H1 (cell line): ENCODE results near the gene ANXA7. TPM values are rescaled to one million over a fixed set of nuclear protein-coding genes. Genes with fewer than 3 reads are reported as not detected.

ENCODE experiments used
- CTCF ChIA-PET: fragments of 300-600 bp; sonication (Branson Sonifier 250); formaldehyde crosslinking; loops from one replicate; lab custom pipeline; 2021; ENCODE audit not compliant: partially characterized antibody; lab: Charles Lee
- POLR2A ChIA-PET: fragments of 300-600 bp; sonication (Branson Sonifier 250); formaldehyde crosslinking; loops from one replicate; lab custom pipeline; 2021; ENCODE audit warnings: inconsistent platforms; ENCODE audit not compliant: partially characterized antibody; lab: Charles Lee
- DNase-seq, 2 experiments: peaks; one replicate each; pipeline versions ENCODE4 v3.0.0 to v3.0.0-alpha.2; 2010 to 2022; ENCODE audit warnings: low spot score in 2 of 2, low read depth in 1 of 2, mixed read lengths in 1 of 2
- FAIRE-seq: peaks from 2 replicates; lab custom pipeline; 2011; peaks lifted over from hg19 to GRCh38; lab: Jason Lieb, UNC
- H2AFZ ChIP-seq: 2 replicates; pipeline ENCODE4 v1.8.1; 2012; ENCODE audit warnings: low read length, inconsistent platforms
- H2AK5ac ChIP-seq: 2 replicates; pipeline ENCODE4 v1.6.1; 2013; ENCODE audit warnings: low read depth, low read length
- H2BK120ac ChIP-seq: replicated peaks from 2 replicates; pipeline ENCODE3; 2013; ENCODE audit warnings: low read depth, low read length, inconsistent platforms
- H2BK12ac ChIP-seq: 2 replicates; pipeline ENCODE4 v1.6.1; 2013; ENCODE audit warnings: low read depth, low read length
- H2BK15ac ChIP-seq: 2 replicates; pipeline ENCODE4 v1.6.1; 2013; ENCODE audit warnings: low read length
- H2BK20ac ChIP-seq: 2 replicates; pipeline ENCODE4 v1.6.1; 2013; ENCODE audit warnings: low read length
- H2BK5ac ChIP-seq: 2 replicates; pipeline ENCODE4 v1.6.1; 2013; ENCODE audit warnings: low read depth, low read length
- H3K14ac ChIP-seq: 2 replicates; pipeline ENCODE4 v1.6.1; 2013; ENCODE audit warnings: inconsistent platforms; ENCODE audit not compliant: insufficient read length
- H3K18ac ChIP-seq: 2 replicates; pipeline ENCODE4 v1.6.1; 2013; ENCODE audit warnings: low read length; ENCODE audit errors: extremely low read depth
- H3K23ac ChIP-seq: 2 replicates; pipeline ENCODE4 v1.6.1; 2013; ENCODE audit warnings: inconsistent platforms; ENCODE audit not compliant: insufficient read length
- H3K23me2 ChIP-seq: 2 replicates; pipeline ENCODE4 v1.6.1; 2013; ENCODE audit warnings: low read depth, low read length
- H3K27ac ChIP-seq: 2 replicates; pipeline ENCODE4 v1.6.1; 2011; ENCODE audit warnings: low read depth, low read length, inconsistent platforms
- H3K27me3 ChIP-seq, 4 experiments: replicated peaks in 1 of 4; 1 replicate in 1 of 4; 2 replicates in 3 of 4; pipeline versions ENCODE4 v1.6.1 to v1.8.1; 2011 to 2013; ENCODE audit warnings: low read length in 3 of 4, mild to moderate bottlenecking in 3 of 4, inconsistent platforms in 2 of 4, mixed read lengths in 2 of 4, moderate library complexity in 1 of 4; ENCODE audit not compliant: control insufficient read depth in 3 of 4, insufficient read depth in 3 of 4; ENCODE audit errors: extremely low read depth in 1 of 4
- H3K36me3 ChIP-seq, 4 experiments: 2 replicates each; pipeline versions ENCODE4 v1.6.1 to v1.8.1; 2011 to 2013; ENCODE audit warnings: mild to moderate bottlenecking in 4 of 4, low read length in 3 of 4, moderate library complexity in 2 of 4, control low read depth in 1 of 4, inconsistent platforms in 1 of 4; ENCODE audit not compliant: insufficient read depth in 4 of 4, control insufficient read depth in 2 of 4
- H3K4ac ChIP-seq: replicated peaks from 2 replicates; pipeline ENCODE3; 2013; ENCODE audit warnings: low read length, low read depth, mixed read lengths, inconsistent platforms; ENCODE audit not compliant: insufficient read length
- H3K4me1 ChIP-seq, 4 experiments: replicated peaks in 1 of 4; 1 replicate in 1 of 4; 2 replicates in 3 of 4; pipeline versions ENCODE4 v1.6.1 to v1.8.1; 2011 to 2013; ENCODE audit warnings: low read length in 3 of 4, inconsistent platforms in 2 of 4, mixed read lengths in 1 of 4; ENCODE audit not compliant: insufficient read depth in 4 of 4, control insufficient read depth in 3 of 4
- H3K4me2 ChIP-seq, 2 experiments: 2 replicates each; pipeline versions ENCODE4 v1.6.1 to v1.8.1; 2011 to 2013; ENCODE audit warnings: low read depth in 2 of 2, low read length in 2 of 2, control low read depth in 1 of 2, inconsistent platforms in 1 of 2, mild to moderate bottlenecking in 1 of 2; ENCODE audit not compliant: insufficient read depth in 1 of 2
- H3K4me3 ChIP-seq, 4 experiments: fragments of 200-600, 300-600 bp in 1 of 4; sonication (generic), shearing (Covaris generic), sonication (Bioruptor Twin) in 1 of 4; 2 replicates each; pipeline versions ENCODE4 v1.5.1 to v1.8.1; 2011 to 2016; ENCODE audit warnings: low read length in 4 of 4, low read depth in 3 of 4, control low read depth in 2 of 4, inconsistent platforms in 2 of 4, mild to moderate bottlenecking in 2 of 4, mixed read lengths in 1 of 4, moderate library complexity in 1 of 4; ENCODE audit not compliant: insufficient read depth in 2 of 4; ENCODE audit errors: extremely low read depth in 1 of 4
- H3K56ac ChIP-seq: replicated peaks from 2 replicates; pipeline ENCODE3; 2013; ENCODE audit warnings: low read depth, mild to moderate bottlenecking, mixed read lengths, low read length, inconsistent platforms; ENCODE audit not compliant: insufficient read length
- H3K79me1 ChIP-seq: 2 replicates; pipeline ENCODE4 v1.6.1; 2013; ENCODE audit warnings: low read depth, low read length, control low read depth
- H3K79me2 ChIP-seq, 2 experiments: 2 replicates each; pipeline versions ENCODE4 v1.6.1 to v1.8.1; 2012 to 2013; ENCODE audit warnings: low read length in 2 of 2, mild to moderate bottlenecking in 2 of 2, inconsistent platforms in 1 of 2; ENCODE audit not compliant: insufficient read depth in 2 of 2, control insufficient read depth in 1 of 2
- H3K9ac ChIP-seq, 4 experiments: replicated peaks in 1 of 4; 1 replicate in 1 of 4; 2 replicates in 3 of 4; pipeline versions ENCODE4 v1.6.1 to v1.8.1; 2011 to 2013; ENCODE audit warnings: low read depth in 3 of 4, low read length in 3 of 4, control low read depth in 2 of 4, mild to moderate bottlenecking in 2 of 4, moderate library complexity in 2 of 4, inconsistent platforms in 1 of 4; ENCODE audit errors: extremely low read depth in 1 of 4
- H3K9me3 ChIP-seq, 2 experiments: 2 replicates each; pipeline versions ENCODE4 v1.6.1 to v1.8.1; 2012 to 2013; ENCODE audit warnings: mild to moderate bottlenecking in 2 of 2, moderate library complexity in 2 of 2, control low read depth in 1 of 2, inconsistent platforms in 1 of 2, low read depth in 1 of 2, low read length in 1 of 2, mixed read lengths in 1 of 2; ENCODE audit not compliant: insufficient read depth in 2 of 2
- H4K20me1 ChIP-seq, 2 experiments: replicated peaks in 1 of 2; 2 replicates each; pipeline versions ENCODE3 to v1.8.1; 2011 to 2013; ENCODE audit warnings: inconsistent platforms in 2 of 2, low read length in 2 of 2, mild to moderate bottlenecking in 1 of 2; ENCODE audit not compliant: insufficient read depth in 2 of 2, control insufficient read depth in 1 of 2
- H4K5ac ChIP-seq: 2 replicates; pipeline ENCODE4 v1.6.1; 2013; ENCODE audit warnings: low read length, low read depth, mixed read lengths, inconsistent platforms; ENCODE audit not compliant: insufficient read length
- H4K8ac ChIP-seq: 2 replicates; pipeline ENCODE4 v1.8.0; 2013; ENCODE audit warnings: mild to moderate bottlenecking, moderate library complexity, low read length, inconsistent platforms; ENCODE audit not compliant: insufficient read depth; ENCODE audit errors: extremely low read depth
- H4K91ac ChIP-seq: replicated peaks from 2 replicates; pipeline ENCODE3; 2013; ENCODE audit warnings: low read length, mixed read lengths, inconsistent platforms; ENCODE audit not compliant: insufficient read length
- BRCA1 ChIP-seq: IDR thresholded peaks from 2 replicates; pipeline ENCODE4 v1.6.1; 2012; ENCODE audit warnings: low read depth, low read length, improper control_type of control experiment
- RBBP5 ChIP-seq: IDR thresholded peaks from 2 replicates; pipeline ENCODE4 v1.7.1; 2012; ENCODE audit warnings: low read depth, mild to moderate bottlenecking, inconsistent platforms, low read length, moderate library complexity, borderline replicate concordance
- RXRA ChIP-seq: IDR thresholded peaks from 2 replicates; pipeline ENCODE4 v1.6.1; 2011; ENCODE audit warnings: low read depth, mild to moderate bottlenecking, low read length, moderate library complexity; ENCODE audit not compliant: insufficient read depth
- SAP30 ChIP-seq: fragments of 300-600 bp; sonication (generic); IDR thresholded peaks from 2 replicates; pipeline ENCODE4 v1.7.1; 2012; ENCODE audit warnings: low read length, moderate library complexity, mild to moderate bottlenecking, inconsistent platforms; ENCODE audit not compliant: insufficient read depth, insufficient replicate concordance
- SIX5 ChIP-seq: IDR thresholded peaks from 2 replicates; pipeline ENCODE4 v1.6.1; 2011; ENCODE audit warnings: mild to moderate bottlenecking, low read depth, low read length
- SP2 ChIP-seq: IDR thresholded peaks from 2 replicates; pipeline ENCODE4 v1.6.1; 2012; ENCODE audit warnings: mild to moderate bottlenecking, low read length, inconsistent platforms
- SUZ12 ChIP-seq: fragments of 200-600 bp; sonication (generic); IDR thresholded peaks from 2 replicates; pipeline ENCODE4 v1.6.1; 2012; ENCODE audit warnings: mild to moderate bottlenecking, inconsistent platforms, low read length, moderate library complexity, mixed read lengths
- TCF12 ChIP-seq: IDR thresholded peaks from 2 replicates; pipeline ENCODE4 v1.6.1; 2011; ENCODE audit warnings: low read depth, mild to moderate bottlenecking, low read length
- WGBS, 2 experiments: shearing (Covaris generic) in 1 of 2; methylation state at CpG; one replicate each; pipeline versions ENCODE4 v1.1.6 to v1.1.7; 2013 to 2015; ENCODE audit warnings: low lambda C conversion rate in 2 of 2, mixed read lengths in 2 of 2, inconsistent platforms in 1 of 2, low coverage in 1 of 2, missing lambda C conversion rate in 1 of 2; ENCODE audit not compliant: insufficient replicate concordance in 2 of 2, insufficient coverage in 1 of 2, insufficient read length in 1 of 2; ENCODE audit errors: extremely low coverage in 1 of 2, missing lambda C conversion rate in 1 of 2; 5-methylcytosine and 5-hydroxymethylcytosine counted together
- polyA plus RNA-seq, 7 experiments: library from polyadenylated mRNA; depleted of rRNA in 3 of 7; stranded (reverse) in 5 of 7; unstranded in 2 of 7; fragments of >200 nt in 5 of 7; fragments of 200-250 nt in 2 of 7; gene quantifications; 1 replicate in 5 of 7; 2 replicates in 1 of 7; 4 replicates in 1 of 7; pipeline versions ENCODE4 v1.2.1 to v1.2.3, GENCODE V29; 2011 to 2013; ENCODE audit warnings: missing spikeins in 2 of 7, mixed read lengths in 2 of 7
- total RNA-seq: library from RNA; stranded (reverse); fragmentation: NEBNext Ultra II Directional; extraction: Animal tissue kit (Norgen Biotek cat#: 25700); gene quantifications from 2 replicates; pipeline ENCODE4 v1.2.1, GENCODE V29; 2021

Gene ANXA7
- total and polyA plus RNA-seq, 2 of the 8 experiments (the other 6 are each of a cell fraction or from before 2014, with no cell fraction given), result 37.1 to 63.6 TPM

GRCh38 chr10:73333202-73333601 is 80.7 kb downstream of the ANXA7 start:
- H3K56ac ChIP-seq, result no peak overlapping the region
- no peak overlapping the region for H2BK5ac ChIP-seq
- no peaks in the 10 kb centered on the region for H3K4me1 ChIP-seq
- no peak overlapping the region for H2BK12ac ChIP-seq
- TF ChIP-seq RXRA (no peak), SP2 (no peak), TCF12 (no peak), RBBP5 (no peak), SUZ12 (no peak), SIX5 (no peak), BRCA1 (no peak), SAP30 (no peak)
- TF ChIP-seq, all 59 proteins: peak for 0
- Histone ChIP-seq H3K79me2 (no peaks in the 10 kb centered on the region), H3K4me2 (no peak overlapping the region), H3K23ac (no peak overlapping the region), H4K20me1 (no peaks in the 10 kb centered on the region), H3K9me3 (no peaks in the 10 kb centered on the region), H3K4ac (no peak overlapping the region), H4K5ac (no peak overlapping the region), H4K91ac (no peak overlapping the region), H2BK20ac (no peak overlapping the region), H3K14ac (no peak overlapping the region), H2AFZ (no peak overlapping the region), H3K36me3 (no peaks in the 10 kb centered on the region), H3K23me2 (no peaks in the 10 kb centered on the region), H3K9ac (no peak overlapping the region), H3K27ac (no peak overlapping the region), H2BK120ac (no peak overlapping the region), H4K8ac (no peak overlapping the region), H3K18ac (no peak overlapping the region), H3K4me3 (no peak overlapping the region), H2BK15ac (no peak overlapping the region), H3K79me1 (no peaks in the 10 kb centered on the region), H3K27me3 (no peaks in the 10 kb centered on the region), H2AK5ac (no peak overlapping the region)
- ChIA-PET POLR2A (no interaction called here), CTCF (no interaction called here)
- DNase-seq (no peak), FAIRE-seq (no peak)
- WGBS, 2 experiments, result 100% methylated on average over 1 of the region's 1 CpG; no CpG with 5 or more reads in 1 of the 2 experiments
